HTERT RPE-1 (cell line): Measurements from ENCODE around the gene ADPRM.
"Not testable (repeated sequence)": the region's sequence is repeated elsewhere in the genome, so short reads cannot be mapped to it uniquely, and the experiment has no call there.

Source experiments
- in situ Hi-C: fragments of 300-500 bp; cut with MboI; formaldehyde crosslinking; loops from 4 replicates; pipeline ENCODE4 v1.14.3; 2020; ENCODE audit warnings: low sequenced_read_pairs

ADPRM gene, protein sequence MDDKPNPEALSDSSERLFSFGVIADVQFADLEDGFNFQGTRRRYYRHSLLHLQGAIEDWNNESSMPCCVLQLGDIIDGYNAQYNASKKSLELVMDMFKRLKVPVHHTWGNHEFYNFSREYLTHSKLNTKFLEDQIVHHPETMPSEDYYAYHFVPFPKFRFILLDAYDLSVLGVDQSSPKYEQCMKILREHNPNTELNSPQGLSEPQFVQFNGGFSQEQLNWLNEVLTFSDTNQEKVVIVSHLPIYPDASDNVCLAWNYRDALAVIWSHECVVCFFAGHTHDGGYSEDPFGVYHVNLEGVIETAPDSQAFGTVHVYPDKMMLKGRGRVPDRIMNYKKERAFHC

DNA sequence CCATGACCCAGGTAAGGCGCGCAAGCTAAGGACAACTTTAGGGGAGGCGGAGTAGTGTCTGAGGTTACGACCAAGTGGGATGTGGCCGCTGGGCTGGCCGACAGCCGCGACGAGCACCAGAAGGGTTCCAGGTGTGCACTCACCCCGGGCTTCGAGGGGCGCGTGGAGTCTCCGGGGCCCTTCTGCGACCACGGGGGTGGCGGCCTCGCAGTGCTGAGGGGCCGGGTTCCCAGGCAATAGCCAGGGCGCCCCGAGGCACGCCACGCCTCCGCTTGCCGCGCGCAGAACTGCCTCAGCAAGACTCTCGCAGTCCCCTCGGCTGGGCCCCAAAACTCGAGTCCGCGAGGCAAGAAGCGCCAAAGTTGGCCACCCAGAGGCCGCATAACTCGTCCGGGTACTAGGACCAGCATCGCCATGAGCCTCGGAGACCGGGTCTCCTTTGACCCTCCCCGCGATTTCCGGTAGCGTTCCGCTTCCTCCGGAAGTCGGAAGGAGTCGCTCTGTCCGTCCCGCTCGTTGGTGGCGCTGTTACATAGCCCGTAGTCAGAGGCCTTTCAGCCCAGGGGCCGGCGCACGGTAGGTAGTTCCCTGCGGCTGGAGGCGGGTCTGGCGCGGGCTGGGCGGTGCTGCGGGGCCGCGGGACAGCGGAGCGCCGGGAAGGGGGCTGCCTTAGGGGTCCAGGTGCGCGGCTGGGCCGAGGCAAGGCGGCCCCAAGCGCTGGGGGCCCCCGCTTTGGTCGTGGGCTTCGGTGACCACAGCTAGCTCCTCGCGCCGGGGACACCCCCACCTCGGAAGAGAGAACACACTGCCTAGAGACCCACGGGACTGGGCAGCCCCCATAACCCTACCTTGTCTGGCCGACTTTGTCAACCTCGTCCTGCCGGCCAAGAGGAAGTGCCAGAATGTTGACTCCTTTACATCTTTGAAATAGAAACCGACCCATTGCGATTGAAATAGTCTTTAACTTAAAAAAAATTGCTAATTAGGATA lies at the start of gene ADPRM, which contains the start of gene SCO1:
TSS of gene ADPRM (plus strand) at position 503 of the 990 bp plus-strand sequence. CDS start 7,333 bp downstream, outside the sequence.
TSS of gene SCO1 (minus strand) at position 442 of the 990 bp plus-strand sequence. CDS start at position 416, 26 bp downstream.
- in situ Hi-C loops: no loop called here

DNA sequence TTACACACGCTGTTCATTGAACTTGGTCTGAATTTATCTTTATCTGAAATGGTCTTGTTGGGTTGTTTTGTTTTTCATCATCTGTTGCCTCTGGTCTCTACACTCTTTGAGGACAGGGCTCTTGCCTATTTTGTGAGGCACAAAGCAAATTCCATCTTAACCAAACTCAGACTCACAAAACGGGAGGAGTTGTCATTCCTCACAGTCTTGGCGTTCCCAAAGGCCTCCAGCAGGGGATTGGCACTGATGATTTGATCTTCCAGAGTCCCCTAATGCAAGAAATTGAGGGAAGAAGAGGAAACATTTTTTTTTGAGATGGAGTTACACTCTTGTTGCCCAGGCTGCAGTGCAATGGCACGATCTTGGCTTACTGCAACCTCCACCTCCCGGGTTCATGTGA lies 49.0 kb upstream of the ADPRM start:
- in situ Hi-C loops: no loop called here

DNA sequence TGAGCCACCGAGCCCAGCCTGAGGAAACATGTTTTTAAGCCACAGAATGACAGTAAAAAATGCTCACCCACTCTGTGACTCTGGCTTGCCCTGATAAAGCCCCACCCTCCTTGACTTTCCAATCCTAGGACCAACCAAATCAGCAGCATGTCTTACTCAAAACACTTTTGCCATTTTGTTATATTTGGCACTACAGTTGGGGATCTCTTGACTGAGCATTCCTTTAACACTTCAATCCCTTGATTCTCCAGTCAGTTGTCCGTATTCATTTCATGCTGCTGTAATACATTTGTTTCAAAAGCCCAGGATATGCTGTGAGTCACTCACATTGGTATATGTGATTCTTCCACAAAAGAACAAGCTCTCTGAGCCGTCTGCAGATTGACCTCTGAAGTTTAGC lies 48.4 kb upstream of the ADPRM start:
- in situ Hi-C loops: no loop called here

DNA sequence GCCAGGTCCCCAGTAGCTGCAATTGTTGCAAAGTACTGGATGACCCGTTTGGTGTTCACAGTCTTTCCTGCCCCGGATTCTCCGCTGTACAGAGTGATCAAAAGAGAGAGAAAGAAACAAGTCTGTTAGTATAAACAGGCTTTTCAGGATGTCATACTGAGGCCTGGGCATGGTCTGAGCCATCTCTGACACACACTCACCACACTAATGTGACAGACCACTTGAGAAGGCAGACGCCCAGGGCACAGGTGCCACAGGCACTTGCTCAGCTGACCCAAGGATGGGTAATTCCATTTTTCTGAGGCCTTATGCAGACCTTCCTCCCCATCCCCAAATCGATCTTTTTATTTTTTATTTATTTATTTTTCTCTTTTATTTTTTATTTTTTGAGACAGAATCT lies 47.8 kb upstream of the ADPRM start:
- in situ Hi-C loops: no loop called here

DNA sequence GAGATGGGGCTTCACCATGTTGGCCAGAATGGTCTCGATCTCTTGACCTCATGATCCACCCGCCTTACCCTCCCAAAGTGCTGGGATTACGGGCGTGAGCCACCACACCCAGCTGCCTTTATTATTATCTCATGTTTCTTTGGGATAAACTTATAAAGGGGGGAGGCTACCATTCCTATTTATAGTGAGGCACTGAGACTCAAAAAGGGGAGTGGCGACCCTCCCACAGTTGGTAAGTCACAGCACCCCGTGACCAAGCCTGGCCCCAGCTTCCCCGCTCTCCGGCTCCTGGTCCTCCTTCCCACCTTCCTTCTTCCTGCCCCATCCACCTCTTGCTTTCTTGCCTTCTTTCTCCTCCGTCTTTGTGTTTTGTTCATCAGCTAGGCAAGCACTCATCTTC lies 45.5 kb upstream of the ADPRM start:
- in situ Hi-C loops: no loop called here

DNA sequence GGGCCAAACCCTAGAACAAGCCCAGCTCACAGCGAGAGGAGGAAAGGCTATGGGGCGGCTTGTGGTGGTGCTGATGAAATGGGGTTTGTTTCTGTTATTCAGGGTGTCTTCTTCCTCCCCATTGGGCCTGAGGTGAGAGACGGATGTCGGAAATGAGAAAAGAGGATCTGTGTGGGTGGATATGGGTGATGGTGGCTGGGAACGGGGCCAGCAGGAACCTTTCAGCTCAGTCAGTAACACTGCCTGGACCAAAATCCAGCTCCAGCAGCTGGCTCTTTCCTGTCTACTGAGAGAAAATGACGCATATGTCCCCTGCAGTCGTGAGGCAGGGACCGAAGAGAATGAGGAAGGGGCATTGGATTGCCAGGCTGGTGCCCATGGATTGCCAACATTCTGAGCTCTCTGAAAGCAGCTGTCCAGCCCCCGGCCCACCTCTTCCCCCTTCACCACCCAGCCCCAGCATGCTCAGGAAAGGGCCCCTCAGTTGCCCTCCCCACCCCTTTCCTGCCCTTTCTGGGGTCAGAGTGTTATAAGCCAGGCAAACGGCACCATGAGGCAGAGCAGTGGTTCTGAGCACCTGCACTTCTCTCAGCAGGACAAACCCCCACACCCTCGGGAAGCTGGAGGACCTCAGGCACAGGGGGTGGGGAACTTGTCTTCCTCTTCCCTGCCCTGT lies 44.3 kb upstream of the ADPRM start:
- in situ Hi-C loops: no loop called here

DNA sequence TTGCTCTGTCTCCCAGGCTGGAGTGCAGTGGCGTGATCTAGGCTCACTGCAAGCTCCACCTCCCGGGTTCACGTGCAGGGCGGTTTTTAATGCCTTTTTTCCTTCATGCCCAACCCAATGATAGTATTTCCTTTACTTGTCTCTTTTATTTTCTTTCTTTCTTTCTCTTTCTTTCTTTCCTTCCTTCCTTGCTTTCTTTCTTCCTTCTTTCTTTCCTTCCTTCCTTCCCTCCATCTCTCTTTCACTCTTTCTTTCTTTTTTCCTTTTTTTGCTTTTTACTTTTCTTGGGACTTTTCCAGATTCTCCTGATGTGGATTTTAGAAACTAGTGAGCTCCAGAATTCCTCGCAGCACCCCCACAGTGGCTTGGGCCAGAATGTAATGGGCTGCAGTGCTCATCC lies 43.4 kb upstream of the ADPRM start:
- in situ Hi-C loops: no loop called here

DNA sequence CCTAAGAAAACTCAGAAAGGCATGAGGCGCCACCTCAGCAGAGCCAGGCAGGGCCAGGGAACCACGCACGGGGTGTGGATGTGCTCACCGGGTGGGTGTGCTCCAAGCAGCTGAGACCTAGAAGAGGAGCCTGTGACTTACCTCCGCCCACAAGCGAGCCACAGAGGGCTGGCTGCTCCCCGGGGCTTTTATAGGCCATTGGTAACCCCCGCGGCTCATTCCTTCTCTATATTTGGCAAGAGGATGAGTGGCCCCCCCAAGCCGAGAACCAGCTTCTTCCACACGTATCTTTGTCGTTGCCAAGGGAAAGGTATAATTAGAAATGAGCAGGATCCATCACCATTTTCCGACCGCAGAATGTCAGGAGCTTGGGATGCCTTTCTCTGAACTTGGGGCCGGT lies 40.2 kb upstream of the ADPRM start, which contains the start of gene MYH3:
TSS of gene MYH3 (minus strand) at position 162 of the 400 bp plus-strand sequence. CDS start 2,245 bp downstream, outside the sequence.
- in situ Hi-C loops: no loop called here

DNA sequence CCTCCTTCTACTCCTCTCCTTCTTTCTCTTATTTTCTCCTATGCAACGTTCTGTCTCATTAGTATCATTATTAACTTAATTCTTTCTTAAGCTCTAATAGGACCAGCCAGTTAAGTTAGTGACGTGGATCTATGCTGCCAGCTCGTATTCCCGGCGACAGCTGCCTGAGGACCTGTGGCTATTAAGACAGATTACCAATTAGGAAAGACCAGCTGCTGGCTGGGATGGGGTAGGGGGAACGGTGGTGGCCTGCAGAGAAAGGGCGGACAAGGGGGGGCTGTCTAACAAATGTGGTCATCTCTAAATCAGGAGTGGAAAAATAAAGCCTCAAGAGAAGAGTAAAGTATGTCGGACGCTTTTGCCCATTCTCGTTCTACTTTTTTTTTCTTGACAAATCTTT lies 39.5 kb upstream of the ADPRM start:
- in situ Hi-C loops: no loop called here

DNA sequence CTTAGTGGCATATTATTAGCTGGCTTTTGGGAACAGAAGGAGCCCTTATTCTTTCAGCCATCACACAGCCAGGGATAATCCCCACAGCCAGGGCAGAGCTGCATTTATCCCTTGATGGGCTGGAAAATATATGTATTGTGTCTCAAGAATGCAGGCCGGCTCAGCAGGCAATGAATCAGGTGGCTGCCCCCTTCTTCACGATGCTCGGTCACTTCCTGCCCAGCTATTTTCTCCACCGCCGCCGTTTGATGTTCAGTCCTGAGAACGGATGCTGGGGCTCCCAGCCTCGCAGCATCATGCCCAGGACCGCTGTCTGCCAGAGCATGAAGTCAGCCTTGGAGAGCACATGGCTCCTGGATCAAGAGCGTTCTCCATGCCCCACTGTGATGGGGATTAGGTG lies 36.0 kb upstream of the ADPRM start:
- in situ Hi-C loops: no loop called here

DNA sequence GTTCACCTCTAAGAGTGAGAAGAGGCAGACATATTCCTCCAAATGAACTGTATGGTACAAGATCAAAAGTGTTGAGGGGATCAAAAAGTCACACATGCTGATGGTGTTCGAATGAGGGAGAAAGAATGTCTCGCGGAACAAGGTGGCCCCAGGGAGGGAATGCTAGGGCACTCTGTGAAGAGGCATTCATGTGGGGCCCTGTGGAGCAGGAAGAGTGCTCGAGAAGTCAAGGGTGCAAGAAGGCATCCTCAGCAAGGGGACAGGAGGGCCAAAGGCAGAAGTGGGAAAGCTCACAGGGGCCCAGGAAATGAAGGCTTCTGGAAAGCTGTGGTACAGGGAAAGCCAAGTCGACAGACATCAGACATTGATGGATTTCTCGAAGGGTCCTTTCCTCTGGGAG lies 34.2 kb upstream of the ADPRM start:
- in situ Hi-C loops: no loop called here

DNA sequence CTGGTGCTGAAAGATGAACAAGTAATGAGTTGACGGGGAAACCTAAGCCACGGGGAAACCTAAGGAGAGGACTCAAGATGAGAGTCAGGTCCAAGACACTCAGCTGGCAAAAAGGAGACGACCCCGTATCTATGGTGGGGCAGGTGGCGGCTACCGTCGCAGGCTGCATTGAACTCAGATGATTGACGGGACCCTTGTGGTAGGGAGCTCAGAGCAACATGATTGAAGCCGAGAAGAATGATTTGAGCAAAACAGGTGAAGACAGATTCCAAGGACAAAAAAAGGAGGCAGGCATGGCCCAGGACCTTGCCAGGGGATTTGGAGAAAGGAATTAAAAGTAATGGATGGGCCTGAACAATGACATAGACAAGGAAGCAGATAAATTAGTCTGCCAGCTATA lies 32.8 kb upstream of the ADPRM start:
- in situ Hi-C loops: no loop called here

DNA sequence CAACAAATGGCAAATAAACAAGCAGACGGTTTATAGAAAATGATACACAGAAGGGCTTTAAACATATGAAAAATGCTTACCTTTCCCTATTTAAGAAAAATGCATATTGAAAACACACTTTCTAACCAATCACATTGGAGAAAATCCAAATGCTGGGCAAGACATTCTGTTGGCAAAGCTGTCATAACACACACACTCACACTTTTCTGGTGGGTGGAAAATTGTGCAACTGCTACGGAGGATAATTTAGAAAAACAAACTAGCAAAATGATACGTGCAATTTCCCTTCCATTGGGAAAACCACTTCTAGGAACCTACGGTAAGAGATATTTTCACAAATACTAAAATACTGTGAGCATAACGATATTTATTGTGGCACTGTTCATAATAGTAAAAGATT lies 30.5 kb upstream of the ADPRM start:
- in situ Hi-C loops: no loop called here

DNA sequence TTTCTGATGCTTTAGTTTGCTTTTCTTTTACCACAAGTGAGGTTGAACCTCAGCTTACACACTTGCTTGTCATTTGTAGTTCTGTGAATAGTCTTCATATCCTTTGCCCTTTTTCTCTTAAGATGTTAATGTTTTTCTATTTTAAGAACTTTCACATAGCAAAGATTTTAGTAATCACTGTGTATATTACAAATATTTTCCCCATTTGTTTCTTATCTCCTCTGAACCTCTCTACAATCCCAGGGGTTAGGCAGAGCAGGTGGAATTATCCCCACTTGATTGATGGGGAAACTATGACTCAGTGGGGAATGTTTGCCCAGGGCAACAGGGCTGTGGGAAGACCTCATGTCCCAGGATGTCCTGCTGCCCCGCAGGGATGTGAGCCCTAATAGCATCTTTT lies 28.6 kb upstream of the ADPRM start:
- in situ Hi-C loops: no loop called here

DNA sequence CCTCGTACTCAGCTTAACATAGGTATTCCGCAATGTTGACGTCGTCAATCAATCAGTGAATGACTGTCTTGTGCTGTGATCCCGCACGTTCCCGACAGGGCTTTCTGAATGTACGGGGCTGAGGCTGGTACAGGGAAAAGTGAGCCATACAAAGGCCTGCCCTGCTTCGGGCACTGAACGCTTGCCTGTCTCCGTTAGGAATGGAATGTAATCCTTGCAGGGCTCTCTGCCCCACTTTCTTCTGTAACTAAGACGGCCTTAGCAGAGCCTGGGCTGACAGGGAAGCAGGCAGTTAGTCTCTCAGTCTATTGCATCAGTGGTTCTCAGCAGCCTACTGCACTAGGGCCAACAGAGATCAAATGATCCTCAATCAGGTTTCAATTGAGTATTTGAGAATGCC lies 24.1 kb upstream of the ADPRM start:
- in situ Hi-C loops: no loop called here

DNA sequence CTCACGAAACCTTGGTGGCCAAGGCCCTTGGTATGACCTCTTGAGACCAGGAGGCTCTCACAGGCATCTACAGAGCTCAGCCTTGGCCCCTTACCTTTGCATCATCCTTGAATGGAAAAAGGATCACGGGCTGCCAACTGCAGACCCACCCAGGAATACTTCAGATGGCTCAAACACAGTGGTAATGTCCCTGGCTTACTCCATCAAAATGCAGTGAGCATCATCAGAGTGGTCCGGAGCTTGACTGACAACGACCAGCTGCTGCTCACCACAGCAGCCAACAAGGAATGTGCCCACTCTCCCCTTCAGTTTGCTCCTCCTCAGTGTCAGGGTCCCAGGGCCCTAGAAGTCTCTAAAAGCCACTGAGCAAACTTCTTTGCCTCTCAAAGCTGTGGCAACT lies 22.7 kb upstream of the ADPRM start:
- in situ Hi-C loops: no loop called here

DNA sequence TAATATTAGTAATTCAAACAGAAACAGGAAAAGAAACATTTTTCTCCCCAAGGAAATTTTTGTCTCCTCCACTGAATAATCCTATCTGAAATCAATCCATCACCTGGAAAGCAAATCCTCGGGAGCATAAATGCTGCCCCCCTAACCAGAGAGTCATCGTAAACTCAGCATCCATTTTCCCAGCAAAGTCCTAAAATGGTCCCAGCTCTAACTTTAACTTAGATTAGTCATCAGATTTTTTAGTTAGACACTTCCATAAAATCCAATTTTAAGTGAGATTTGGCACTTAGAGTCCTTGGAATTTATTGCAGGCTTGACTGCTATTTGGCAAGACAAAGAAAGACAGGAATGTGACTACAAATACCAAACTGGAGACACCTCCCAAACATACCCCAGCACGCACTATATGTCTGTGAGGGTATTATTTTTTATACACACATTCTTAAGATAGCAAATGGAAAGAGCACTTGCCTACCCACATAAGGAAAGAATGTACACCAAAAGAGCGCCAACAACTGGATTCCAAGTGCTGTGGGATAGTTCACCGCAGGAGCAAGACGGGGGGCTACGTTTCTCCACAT lies 15.4 kb upstream of the ADPRM start:
- in situ Hi-C loops: no loop called here

DNA sequence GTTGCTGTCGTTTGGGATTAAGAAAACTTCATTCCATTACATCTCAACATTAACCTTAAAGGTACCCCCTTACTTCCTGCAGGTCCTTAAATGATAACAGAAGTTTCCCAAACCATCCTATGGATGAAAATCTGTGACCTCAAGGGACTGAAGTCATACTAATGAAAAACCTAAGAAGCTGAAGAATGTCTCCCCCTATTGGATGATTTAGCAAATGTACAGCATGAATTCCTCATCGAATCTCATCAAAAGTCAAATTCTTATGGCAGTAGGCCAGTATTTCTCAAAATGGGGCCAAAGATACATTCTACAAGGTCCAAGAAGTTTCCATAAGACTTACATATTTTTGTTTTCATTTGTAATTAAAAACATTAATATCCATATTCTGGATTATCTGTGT lies 13.5 kb upstream of the ADPRM start:
- in situ Hi-C loops: no loop called here

DNA sequence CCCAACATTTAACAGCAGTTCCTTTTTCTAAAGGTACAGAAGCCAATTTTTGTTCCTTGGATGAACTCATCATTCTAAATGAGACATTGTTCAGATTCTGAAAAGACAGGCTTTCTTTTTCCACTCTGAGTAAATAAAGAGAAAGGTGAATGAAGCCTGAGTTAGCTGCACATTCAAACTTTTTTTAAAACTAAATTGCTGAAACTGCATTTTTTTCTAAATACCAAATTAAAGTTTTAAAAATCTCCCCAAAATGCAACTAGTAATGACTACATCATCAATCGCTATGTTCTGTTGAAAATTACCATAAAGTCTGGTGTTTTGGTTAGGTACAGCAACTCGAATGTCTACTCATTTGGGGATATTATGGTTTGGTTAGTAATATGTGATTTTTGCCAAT lies 9.9 kb upstream of the ADPRM start:
- in situ Hi-C loops: no loop called here

DNA sequence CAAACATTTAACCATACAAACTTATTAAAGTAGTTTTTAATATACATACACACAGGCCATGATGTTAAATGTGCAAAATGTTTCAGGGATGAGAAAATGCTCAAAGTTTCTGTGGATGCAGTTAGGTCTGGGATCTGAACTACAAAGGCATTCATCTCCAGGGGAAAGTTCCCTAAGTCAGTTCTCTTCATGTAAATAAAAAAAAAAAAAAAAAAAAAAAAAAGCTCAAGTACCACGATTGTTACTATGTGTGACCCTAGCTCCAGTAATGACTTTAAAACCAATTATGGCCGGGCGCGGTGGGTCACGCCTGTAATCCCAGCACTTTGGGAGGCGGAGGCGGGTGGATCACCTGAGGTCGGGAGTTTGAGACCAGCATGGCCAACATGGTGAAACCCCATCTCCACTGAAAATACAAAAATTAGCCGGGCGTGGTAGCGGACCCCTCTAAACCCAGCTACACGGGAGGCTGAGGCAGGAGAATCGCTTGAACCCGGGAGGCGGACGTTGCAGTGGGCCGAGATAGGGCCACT lies 1.5 kb upstream of the ADPRM start:
- in situ Hi-C loops: not testable (repeated sequence)
